ENCODE measurements around the gene RIMBP2.

RIMBP2 gene

GRCh38 chr12:130396667-130397066 is 319.4 kb downstream of the RIMBP2 start:
- no peak overlapping the region for H2BK15ac ChIP-seq (replicated peaks; ENCODE audit: low read depth)
- no peak overlapping the region for H3K27ac ChIP-seq (ENCODE audit: low read depth, low read length)
- no peak overlapping the region for H3K23ac ChIP-seq (ENCODE audit: low read length)
- H4K5ac ChIP-seq (ENCODE audit: low read length) = no peak overlapping the region
- no peak overlapping the region for H3K4ac ChIP-seq (ENCODE audit: low read depth, low read length)
- no peak overlapping the region for H2AK5ac ChIP-seq (ENCODE audit: low read length)
- no peaks in the 10 kb centered on the region for H3K79me1 ChIP-seq (ENCODE audit: low read length)
- no peak for DNase-seq
- WGBS (ENCODE audit: extremely low coverage, insufficient coverage, low lambda C conversion rate) = no CpG with 5 or more reads among the region's 2 CpGs
- H3K4me3 ChIP-seq (ENCODE audit: low read length) = no peak overlapping the region
- H3K27me3 ChIP-seq (ENCODE audit: insufficient read depth, low read length, poor library complexity) = no peaks in the 10 kb centered on the region
- H3K9ac ChIP-seq (ENCODE audit: low read length) = no peak overlapping the region
- H3K56ac ChIP-seq (ENCODE audit: low read length) = no peak overlapping the region
- H3K18ac ChIP-seq (ENCODE audit: low read length) = no peak overlapping the region
- H3K36me3 ChIP-seq (ENCODE audit: control insufficient read depth, insufficient read depth, low read length) = no peaks in the 10 kb centered on the region
- H4K8ac ChIP-seq (ENCODE audit: low read depth, low read length) = no peak overlapping the region
- H2BK120ac ChIP-seq (ENCODE audit: low read depth, low read length) = no peak overlapping the region
- no peak overlapping the region for H2BK5ac ChIP-seq (ENCODE audit: low read length)
- H3K79me2 ChIP-seq (ENCODE audit: control insufficient read depth, insufficient read depth, low read length) = no peaks in the 10 kb centered on the region
- no peaks in the 10 kb centered on the region for H3K4me1 ChIP-seq (ENCODE audit: control insufficient read depth, low read depth, low read length)
- H3K4me2 ChIP-seq (ENCODE audit: low read length) = no peak overlapping the region

GRCh38 chr12:130394906-130395305 is 321.2 kb downstream of the RIMBP2 start:
- H4K5ac ChIP-seq (ENCODE audit: low read length) = no peak overlapping the region

DNA sequence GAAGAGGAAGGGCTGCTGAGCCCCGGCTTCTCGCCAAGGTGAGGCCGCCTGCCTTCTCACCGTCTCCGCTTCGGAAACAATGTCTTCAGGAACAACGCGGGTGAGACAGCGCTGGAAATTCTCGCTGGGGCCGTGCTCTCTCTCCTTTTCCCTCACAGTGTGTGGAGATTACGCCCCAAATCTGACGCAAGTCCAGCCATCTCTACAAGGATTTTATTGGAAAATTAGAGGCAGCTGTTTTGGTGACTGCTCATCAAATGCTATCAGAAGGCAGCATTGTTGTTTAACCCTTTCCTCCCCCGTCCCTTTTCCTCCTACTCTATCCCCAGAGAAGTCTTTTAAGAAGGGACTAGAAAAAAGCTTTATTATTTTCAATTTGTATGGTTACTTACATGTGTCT is 324.9 kb downstream of the RIMBP2 start:
- Histone ChIP-seq H4K5ac (ENCODE audit: low read length) (no peak overlapping the region), H4K8ac (ENCODE audit: low read depth, low read length) (no peak overlapping the region), H3K4ac (ENCODE audit: low read depth, low read length) (no peak overlapping the region), H3K9ac (ENCODE audit: low read length) (no peak overlapping the region), H3K4me2 (ENCODE audit: low read length) (no peak overlapping the region), H3K36me3 (ENCODE audit: control insufficient read depth, insufficient read depth, low read length) (no peaks in the 10 kb centered on the region), H3K27ac (ENCODE audit: low read depth, low read length) (no peak overlapping the region), H3K79me2 (ENCODE audit: control insufficient read depth, insufficient read depth, low read length) (no peaks in the 10 kb centered on the region), H2AK5ac (ENCODE audit: low read length) (no peak overlapping the region), H3K56ac (ENCODE audit: low read length) (no peak overlapping the region), H2BK120ac (ENCODE audit: low read depth, low read length) (no peak overlapping the region), H3K4me3 (ENCODE audit: low read length) (no peak overlapping the region), H2BK5ac (ENCODE audit: low read length) (no peak overlapping the region), H2BK15ac (replicated peaks; ENCODE audit: low read depth) (no peak overlapping the region), H3K18ac (ENCODE audit: low read length) (no peak overlapping the region), H3K4me1 (ENCODE audit: control insufficient read depth, low read depth, low read length) (no peaks in the 10 kb centered on the region), H3K27me3 (ENCODE audit: insufficient read depth, low read length, poor library complexity) (no peaks in the 10 kb centered on the region), H3K23ac (ENCODE audit: low read length) (no peak overlapping the region), H3K79me1 (ENCODE audit: low read length) (no peaks in the 10 kb centered on the region)
- no peak for DNase-seq
- no CpG with 5 or more reads among the region's 14 CpGs for WGBS (ENCODE audit: extremely low coverage, insufficient coverage, low lambda C conversion rate)

More at GRCh38 chr12:130394906-130395305, 321.2 kb downstream of the RIMBP2 start:
- Histone ChIP-seq H3K27ac (ENCODE audit: low read depth, low read length) (no peak overlapping the region), H3K9ac (ENCODE audit: low read length) (no peak overlapping the region), H2BK120ac (ENCODE audit: low read depth, low read length) (no peak overlapping the region), H2AK5ac (ENCODE audit: low read length) (no peak overlapping the region), H3K23ac (ENCODE audit: low read length) (no peak overlapping the region), H3K79me2 (ENCODE audit: control insufficient read depth, insufficient read depth, low read length) (no peaks in the 10 kb centered on the region), H4K8ac (ENCODE audit: low read depth, low read length) (no peak overlapping the region), H3K18ac (ENCODE audit: low read length) (no peak overlapping the region), H2BK15ac (replicated peaks; ENCODE audit: low read depth) (no peak overlapping the region), H3K56ac (ENCODE audit: low read length) (no peak overlapping the region), H3K4me1 (ENCODE audit: control insufficient read depth, low read depth, low read length) (no peaks in the 10 kb centered on the region), H3K4ac (ENCODE audit: low read depth, low read length) (no peak overlapping the region), H3K4me2 (ENCODE audit: low read length) (no peak overlapping the region), H3K4me3 (ENCODE audit: low read length) (no peak overlapping the region), H3K79me1 (ENCODE audit: low read length) (no peaks in the 10 kb centered on the region), H3K36me3 (ENCODE audit: control insufficient read depth, insufficient read depth, low read length) (no peaks in the 10 kb centered on the region), H3K27me3 (ENCODE audit: insufficient read depth, low read length, poor library complexity) (no peaks in the 10 kb centered on the region), H2BK5ac (ENCODE audit: low read length) (no peak overlapping the region)
- no CpG with 5 or more reads among the region's 4 CpGs for WGBS (ENCODE audit: extremely low coverage, insufficient coverage, low lambda C conversion rate)
- peak; percentile 11 for DNase-seq

GRCh38 chr12:130385193-130385592 is 330.9 kb downstream of the RIMBP2 start:
- DNase-seq = no peak
- Histone ChIP-seq H3K4ac (ENCODE audit: low read depth, low read length) (no peak overlapping the region), H4K5ac (ENCODE audit: low read length) (no peak overlapping the region), H3K56ac (ENCODE audit: low read length) (no peak overlapping the region), H3K4me2 (ENCODE audit: low read length) (no peak overlapping the region), H2BK120ac (ENCODE audit: low read depth, low read length) (no peak overlapping the region), H3K79me1 (ENCODE audit: low read length) (no peaks in the 10 kb centered on the region), H3K79me2 (ENCODE audit: control insufficient read depth, insufficient read depth, low read length) (no peaks in the 10 kb centered on the region), H3K36me3 (ENCODE audit: control insufficient read depth, insufficient read depth, low read length) (no peaks in the 10 kb centered on the region), H3K4me3 (ENCODE audit: low read length) (no peak overlapping the region), H2BK15ac (replicated peaks; ENCODE audit: low read depth) (no peak overlapping the region), H3K9ac (ENCODE audit: low read length) (no peak overlapping the region), H3K23ac (ENCODE audit: low read length) (no peak overlapping the region), H3K4me1 (ENCODE audit: control insufficient read depth, low read depth, low read length) (no peaks in the 10 kb centered on the region), H2BK5ac (ENCODE audit: low read length) (no peak overlapping the region), H4K8ac (ENCODE audit: low read depth, low read length) (no peak overlapping the region), H3K27ac (ENCODE audit: low read depth, low read length) (no peak overlapping the region), H2AK5ac (ENCODE audit: low read length) (no peak overlapping the region), H3K18ac (ENCODE audit: low read length) (no peak overlapping the region), H3K27me3 (ENCODE audit: insufficient read depth, low read length, poor library complexity) (no peaks in the 10 kb centered on the region)
- no CpG with 5 or more reads among the region's 4 CpGs for WGBS (ENCODE audit: extremely low coverage, insufficient coverage, low lambda C conversion rate)

DNA sequence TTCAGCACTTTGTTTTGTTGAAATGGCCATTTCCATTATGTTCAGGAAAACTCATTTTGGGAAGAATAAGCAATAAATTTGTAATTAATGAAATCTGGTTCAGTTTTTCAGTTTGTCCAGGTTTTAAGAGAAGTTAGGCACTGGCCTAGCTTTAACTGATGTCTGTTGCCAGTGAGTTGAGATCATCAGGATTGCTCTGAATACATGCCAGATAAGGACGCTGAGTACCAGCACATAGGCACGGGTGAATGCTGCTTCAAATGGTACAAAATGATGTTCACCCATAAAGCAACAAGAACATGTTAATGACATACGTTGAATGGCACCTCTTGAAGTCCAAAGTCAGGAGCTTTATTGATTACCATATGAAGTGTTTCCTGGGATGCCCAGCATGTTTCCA is 331.9 kb downstream of the RIMBP2 start:
- H3K36me3 ChIP-seq (ENCODE audit: control insufficient read depth, insufficient read depth, low read length) = no peaks in the 10 kb centered on the region
- no peak overlapping the region for H2BK15ac ChIP-seq (replicated peaks; ENCODE audit: low read depth)
- no peak overlapping the region for H4K8ac ChIP-seq (ENCODE audit: low read depth, low read length)
- DNase-seq = no peak
- H3K9ac ChIP-seq (ENCODE audit: low read length) = no peak overlapping the region
- H3K79me1 ChIP-seq (ENCODE audit: low read length) = no peaks in the 10 kb centered on the region
- WGBS (ENCODE audit: extremely low coverage, insufficient coverage, low lambda C conversion rate) = no CpG with 5 or more reads among the region's 3 CpGs
- H3K23ac ChIP-seq (ENCODE audit: low read length) = no peak overlapping the region
- no peak overlapping the region for H3K18ac ChIP-seq (ENCODE audit: low read length)
- H3K27me3 ChIP-seq (ENCODE audit: insufficient read depth, low read length, poor library complexity) = no peaks in the 10 kb centered on the region
- H3K27ac ChIP-seq (ENCODE audit: low read depth, low read length) = no peak overlapping the region
- H2BK120ac ChIP-seq (ENCODE audit: low read depth, low read length) = no peak overlapping the region
- H3K4ac ChIP-seq (ENCODE audit: low read depth, low read length) = no peak overlapping the region
- H3K4me2 ChIP-seq (ENCODE audit: low read length) = no peak overlapping the region
- no peak overlapping the region for H2BK5ac ChIP-seq (ENCODE audit: low read length)
- no peaks in the 10 kb centered on the region for H3K4me1 ChIP-seq (ENCODE audit: control insufficient read depth, low read depth, low read length)
- H3K4me3 ChIP-seq (ENCODE audit: low read length) = no peak overlapping the region
- no peak overlapping the region for H2AK5ac ChIP-seq (ENCODE audit: low read length)
- no peaks in the 10 kb centered on the region for H3K79me2 ChIP-seq (ENCODE audit: control insufficient read depth, insufficient read depth, low read length)
- H3K56ac ChIP-seq (ENCODE audit: low read length) = no peak overlapping the region
- no peak overlapping the region for H4K5ac ChIP-seq (ENCODE audit: low read length)

DNA sequence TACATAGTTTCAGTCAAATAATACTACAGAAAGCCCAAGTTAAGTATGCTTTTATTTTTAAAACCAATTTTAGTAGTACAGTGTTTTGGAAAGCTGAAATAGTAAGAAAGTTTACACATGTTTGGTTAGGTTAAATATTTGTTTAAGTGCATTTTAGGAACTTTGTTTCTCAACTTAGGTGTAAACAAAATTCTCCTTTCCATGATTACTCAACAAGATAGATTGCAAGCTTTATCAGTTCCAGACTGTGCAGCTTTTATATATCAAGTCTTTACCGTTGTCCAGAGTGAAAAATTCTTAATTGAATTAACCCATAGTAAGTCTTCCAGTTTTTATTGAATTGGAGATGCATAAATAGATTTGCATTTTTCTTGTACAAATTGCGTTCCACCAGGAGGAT is 333.3 kb downstream of the RIMBP2 start:
- Histone ChIP-seq H3K9ac (ENCODE audit: low read length) (no peak overlapping the region), H2BK15ac (replicated peaks; ENCODE audit: low read depth) (no peak overlapping the region), H3K27me3 (ENCODE audit: insufficient read depth, low read length, poor library complexity) (no peaks in the 10 kb centered on the region), H4K8ac (ENCODE audit: low read depth, low read length) (no peak overlapping the region), H3K79me2 (ENCODE audit: control insufficient read depth, insufficient read depth, low read length) (no peaks in the 10 kb centered on the region), H3K36me3 (ENCODE audit: control insufficient read depth, insufficient read depth, low read length) (no peaks in the 10 kb centered on the region), H3K27ac (ENCODE audit: low read depth, low read length) (no peak overlapping the region), H3K79me1 (ENCODE audit: low read length) (no peaks in the 10 kb centered on the region), H2AK5ac (ENCODE audit: low read length) (no peak overlapping the region), H3K4me3 (ENCODE audit: low read length) (no peak overlapping the region), H3K18ac (ENCODE audit: low read length) (no peak overlapping the region), H3K4ac (ENCODE audit: low read depth, low read length) (no peak overlapping the region), H2BK5ac (ENCODE audit: low read length) (no peak overlapping the region), H3K4me1 (ENCODE audit: control insufficient read depth, low read depth, low read length) (no peaks in the 10 kb centered on the region), H3K23ac (ENCODE audit: low read length) (no peak overlapping the region), H4K5ac (ENCODE audit: low read length) (no peak overlapping the region), H3K4me2 (ENCODE audit: low read length) (no peak overlapping the region), H2BK120ac (ENCODE audit: low read depth, low read length) (no peak overlapping the region), H3K56ac (ENCODE audit: low read length) (no peak overlapping the region)
- WGBS (ENCODE audit: extremely low coverage, insufficient coverage, low lambda C conversion rate) = no CpG with 5 or more reads among the region's 2 CpGs
- no peak for DNase-seq

Data from mesendoderm (in vitro differentiated cells).